GM12891 (cell line): Measurements from ENCODE around the gene R3HDM2.

Experiments used
- PAX5 ChIP-seq: IDR thresholded peaks from 2 replicates; pipeline ENCODE4 v1.6.1; 2011; ENCODE audit warnings: low read length, moderate library complexity, mild to moderate bottlenecking; ENCODE audit not compliant: insufficient read depth, severe bottlenecking
- POLR2A ChIP-seq: IDR thresholded peaks from 2 replicates; pipeline ENCODE4 v1.6.1; 2011; ENCODE audit warnings: low read depth, low read length, control low read depth
- POLR2AphosphoS5 ChIP-seq: IDR thresholded peaks from 2 replicates; pipeline ENCODE4 v1.6.1; 2011; ENCODE audit warnings: low read depth, low read length, control low read depth
- POU2F2 ChIP-seq: IDR thresholded peaks from 2 replicates; pipeline ENCODE4 v1.6.1; 2011; ENCODE audit warnings: low read depth, mild to moderate bottlenecking, control low read depth, low read length, moderate library complexity
- SPI1 ChIP-seq: IDR thresholded peaks from 2 replicates; pipeline ENCODE4 v1.6.1; 2011; ENCODE audit warnings: low read depth, low read length, control low read depth
- TAF1 ChIP-seq: IDR thresholded peaks from 2 replicates; pipeline ENCODE4 v1.6.1; 2011; ENCODE audit warnings: low read depth, low read length, control low read depth

DNA sequence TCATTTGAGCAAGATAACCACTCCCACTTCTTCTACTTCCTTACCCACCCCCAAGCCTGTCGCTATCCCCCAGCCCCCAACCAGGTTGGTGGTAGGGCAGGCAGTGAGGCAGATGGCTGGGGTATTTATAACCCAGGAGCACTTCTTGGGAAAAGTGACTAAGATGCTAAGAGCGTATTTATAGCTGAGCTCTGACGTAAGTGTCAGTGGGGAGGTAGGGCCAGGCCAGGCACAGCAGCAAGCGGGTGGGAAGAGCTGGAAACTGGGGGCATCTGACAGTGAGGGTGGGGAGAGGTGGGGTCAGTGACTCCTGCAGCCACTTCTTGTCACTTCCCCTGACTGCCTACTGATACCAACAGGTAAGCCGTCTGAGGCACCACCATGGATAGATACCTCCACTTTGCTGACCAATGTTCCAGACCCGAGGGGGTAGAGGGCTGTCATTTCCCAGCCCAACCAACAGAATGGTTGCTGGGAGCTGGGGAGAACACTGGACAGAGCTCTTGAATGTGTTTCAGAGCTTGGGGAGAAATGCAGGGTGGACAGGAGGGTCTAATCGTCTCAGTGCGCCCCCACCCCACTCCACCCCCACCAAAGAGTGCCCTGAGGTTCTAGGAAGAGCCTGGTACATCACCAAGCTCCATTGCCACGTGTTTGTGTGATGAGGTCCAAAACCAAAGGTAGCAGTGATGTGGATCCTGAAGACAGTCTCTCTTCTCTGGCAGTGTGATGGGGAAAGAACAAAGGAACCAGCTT is 21.5 kb upstream of the R3HDM2 start:
- TF ChIP-seq SPI1: no peak
- TF ChIP-seq POLR2A: no peak
- no peak for TF ChIP-seq POLR2AphosphoS5
- TF ChIP-seq PAX5: no peak
- TF ChIP-seq TAF1: no peak
- no peak for TF ChIP-seq POU2F2
